Ureter (tissue), 1 donor: ENCODE measurements around the gene ZBTB22. TPM values are rescaled to one million over a fixed set of nuclear protein-coding genes. Genes with fewer than 3 reads are reported as not detected.
A peak's percentile ranks its signal among the peaks of the same experiment; 100 is the strongest.
"Not testable (repeated sequence)": the region's sequence is repeated elsewhere in the genome, so short reads cannot be mapped to it uniquely, and the experiment has no call there.

ENCODE experiments used
- DNase-seq: peaks from one replicate; pipeline ENCODE4 v3.0.0-alpha.2; 2020; ENCODE audit warnings: low spot score
- total RNA-seq: library from RNA; stranded (reverse); gene quantifications from one replicate; pipeline ENCODE4 v1.2.4, GENCODE V29; 2023
- donor health status: DM: yes; HTN: yes; CAD: no.

Gene ZBTB22
- 24.2 TPM for total RNA-seq

- DNase-seq = peak; percentile 98
These were observed at the start of gene ZBTB22 for GRCh38 chr6:33317669-33318425. Gene ZBTB22 (minus strand): TSS chr6:33317744. CDS start chr6:33316916, 828 bp downstream.

- no peak for DNase-seq
These were observed 49.6 kb upstream of the ZBTB22 start for GRCh38 chr6:33367009-33367714.

GRCh38 chr6:33365206-33365971, 47.8 kb upstream of the ZBTB22 start:
- not testable (repeated sequence) for DNase-seq

- DNase-seq = not testable (repeated sequence)
These were observed 47.1 kb upstream of the ZBTB22 start for GRCh38 chr6:33364475-33365205.

GRCh38 chr6:33363486-33363885, 45.9 kb upstream of the ZBTB22 start:
- DNase-seq = not testable (repeated sequence)

- no peak for DNase-seq
These were observed 41.8 kb upstream of the ZBTB22 start for GRCh38 chr6:33359331-33359730.

GRCh38 chr6:33357160-33357871, 39.8 kb upstream of the ZBTB22 start:
- not testable (repeated sequence) for DNase-seq

- no peak for DNase-seq
These were observed 38.8 kb upstream of the ZBTB22 start for GRCh38 chr6:33356295-33356694.

GRCh38 chr6:33355860-33356259, 38.3 kb upstream of the ZBTB22 start:
- not testable (repeated sequence) for DNase-seq

- DNase-seq = no peak
These were observed 30.3 kb upstream of the ZBTB22 start for GRCh38 chr6:33347816-33348215.

- DNase-seq = not testable (repeated sequence)
These were observed 29.4 kb upstream of the ZBTB22 start for GRCh38 chr6:33346972-33347371.

GRCh38 chr6:33344701-33345697, 27.5 kb upstream of the ZBTB22 start:
- peak; percentile 70 for DNase-seq

- DNase-seq = no peak
These were observed 26.5 kb upstream of the ZBTB22 start for GRCh38 chr6:33343953-33344611.

- DNase-seq = not testable (repeated sequence)
These were observed 26.0 kb upstream of the ZBTB22 start for GRCh38 chr6:33343606-33343952.

- no peak for DNase-seq
These were observed 21.6 kb upstream of the ZBTB22 start for GRCh38 chr6:33339193-33339592.

GRCh38 chr6:33336495-33336894, 19.0 kb upstream of the ZBTB22 start:
- no peak for DNase-seq

- no peak for DNase-seq
These were observed 18.4 kb upstream of the ZBTB22 start for GRCh38 chr6:33335916-33336315.

- DNase-seq = no peak
These were observed 16.1 kb upstream of the ZBTB22 start for GRCh38 chr6:33333666-33334065.

GRCh38 chr6:33330736-33331135, 13.2 kb upstream of the ZBTB22 start:
- no peak for DNase-seq
